Effector memory CD4-positive, alpha-beta T cell (primary cell): ENCODE measurements around the gene LSM3.

Experiments used
- DNase-seq, 3 donors: peaks; one replicate each; pipeline ENCODE4 v3.0.0-alpha.2; 2020
- H3K27ac ChIP-seq: 2 replicates; pipeline ENCODE4 v1.7.0; 2013; ENCODE audit warnings: mild to moderate bottlenecking, low read length, moderate library complexity; ENCODE audit not compliant: insufficient read depth, poor library complexity, severe bottlenecking
- H3K27me3 ChIP-seq: replicated peaks from 2 replicates; pipeline ENCODE4 v1.7.0; 2013; ENCODE audit warnings: mild to moderate bottlenecking, low read length; ENCODE audit not compliant: insufficient read depth, control insufficient read depth, poor library complexity, severe bottlenecking
- H3K36me3 ChIP-seq: 2 replicates; pipeline ENCODE4 v1.7.0; 2013; ENCODE audit warnings: mild to moderate bottlenecking, low read length, moderate library complexity; ENCODE audit not compliant: control insufficient read depth, insufficient read depth
- H3K4me1 ChIP-seq: 2 replicates; pipeline ENCODE4 v1.7.0; 2013; ENCODE audit warnings: low read length, mild to moderate bottlenecking; ENCODE audit not compliant: control insufficient read depth, insufficient read depth, poor library complexity, severe bottlenecking
- H3K4me3 ChIP-seq: 2 replicates; pipeline ENCODE4 v1.7.0; 2013; ENCODE audit warnings: low read length, low read depth, mild to moderate bottlenecking; ENCODE audit not compliant: insufficient read depth, poor library complexity, severe bottlenecking
- H3K9me3 ChIP-seq: 2 replicates; pipeline ENCODE4 v1.7.0; 2013; ENCODE audit warnings: mild to moderate bottlenecking, low read length, moderate library complexity; ENCODE audit not compliant: control insufficient read depth

Gene LSM3

GRCh38 chr3:14142567-14143270, 35.9 kb upstream of the LSM3 start:
- peak; percentile 58 to 74 (median 69) for DNase-seq
- peak overlapping the region; percentile 99 for H3K27ac ChIP-seq
- peaks cover 49% of the 10 kb centered on the region for H3K4me1 ChIP-seq
- peaks cover 43% of the 10 kb centered on the region for H3K36me3 ChIP-seq
- H3K9me3 ChIP-seq = no peaks in the 10 kb centered on the region
- H3K4me3 ChIP-seq = no peak overlapping the region
- H3K27me3 ChIP-seq = no peaks in the 10 kb centered on the region

GRCh38 chr3:14143271-14144225, 35.1 kb upstream of the LSM3 start:
- Histone ChIP-seq H3K9me3 (no peaks in the 10 kb centered on the region), H3K27me3 (no peaks in the 10 kb centered on the region), H3K4me1 (peaks cover 49% of the 10 kb centered on the region), H3K36me3 (peaks cover 43% of the 10 kb centered on the region), H3K4me3 (peak overlapping the region; percentile 22), H3K27ac (peak overlapping the region; percentile 99)
- DNase-seq = no peak

- peak overlapping the region; percentile 99 for H3K27ac ChIP-seq
- DNase-seq = peak; percentile 70 to 71 (median 70)
- H3K4me3 ChIP-seq = peak overlapping the region; percentile 22
- no peaks in the 10 kb centered on the region for H3K27me3 ChIP-seq
- no peaks in the 10 kb centered on the region for H3K9me3 ChIP-seq
- peaks cover 37% of the 10 kb centered on the region for H3K36me3 ChIP-seq
- H3K4me1 ChIP-seq = peaks cover 49% of the 10 kb centered on the region
Observed at GRCh38 chr3:14144423-14145075, 34.1 kb upstream of the LSM3 start.

GRCh38 chr3:14145236-14145635, 33.4 kb upstream of the LSM3 start:
- H3K4me1 ChIP-seq = peaks cover 49% of the 10 kb centered on the region
- H3K4me3 ChIP-seq = no peak overlapping the region

GRCh38 chr3:14145670-14146380, 32.8 kb upstream of the LSM3 start:
- no peak for DNase-seq
- Histone ChIP-seq H3K4me3 (no peak overlapping the region), H3K4me1 (peaks cover 45% of the 10 kb centered on the region), H3K9me3 (no peaks in the 10 kb centered on the region), H3K27ac (peak overlapping the region; percentile 99), H3K36me3 (peaks cover 39% of the 10 kb centered on the region), H3K27me3 (no peaks in the 10 kb centered on the region)

More at GRCh38 chr3:14145236-14145635, 33.4 kb upstream of the LSM3 start:
- DNase-seq = no peak
- H3K27ac ChIP-seq = peak overlapping the region; percentile 99
- no peaks in the 10 kb centered on the region for H3K27me3 ChIP-seq
- H3K9me3 ChIP-seq = no peaks in the 10 kb centered on the region
- H3K36me3 ChIP-seq = peaks cover 35% of the 10 kb centered on the region

- H3K4me1 ChIP-seq = peaks cover 38% of the 10 kb centered on the region
- H3K9me3 ChIP-seq = no peaks in the 10 kb centered on the region
- no peak overlapping the region for H3K4me3 ChIP-seq
- peaks cover 40% of the 10 kb centered on the region for H3K36me3 ChIP-seq
- H3K27me3 ChIP-seq = no peaks in the 10 kb centered on the region
- peak overlapping the region; percentile 99 for H3K27ac ChIP-seq
- no peak for DNase-seq
Observed at GRCh38 chr3:14146381-14147065, 32.1 kb upstream of the LSM3 start.

GRCh38 chr3:14147066-14147435, 31.6 kb upstream of the LSM3 start:
- Histone ChIP-seq H3K9me3 (no peaks in the 10 kb centered on the region), H3K27me3 (no peaks in the 10 kb centered on the region), H3K36me3 (peaks cover 40% of the 10 kb centered on the region), H3K27ac (peak overlapping the region; percentile 99), H3K4me1 (peaks cover 32% of the 10 kb centered on the region), H3K4me3 (no peak overlapping the region)
- DNase-seq = no peak

GRCh38 chr3:14147617-14148016, 31.0 kb upstream of the LSM3 start:
- Histone ChIP-seq H3K4me3 (no peak overlapping the region), H3K4me1 (peaks cover 29% of the 10 kb centered on the region), H3K36me3 (peaks cover 46% of the 10 kb centered on the region), H3K9me3 (no peaks in the 10 kb centered on the region), H3K27ac (no peak overlapping the region), H3K27me3 (no peaks in the 10 kb centered on the region)
- no peak for DNase-seq
